Suprapubic skin (tissue), 4 donors: ENCODE data around the gene HIGD1C. TPM values are rescaled to one million over a fixed set of nuclear protein-coding genes. Genes with fewer than 3 reads are reported as not detected.
A peak's percentile ranks its signal among the peaks of the same experiment; 100 is the strongest.

ENCODE experiments used
- DNase-seq, 2 donors: peaks; one replicate each; pipeline ENCODE4 v3.0.0-alpha.2; 2019; ENCODE audit warnings: low spot score in 2 of 2
- H3K27ac ChIP-seq: fragments of 200-600 bp; sonication (generic); one replicate; pipeline ENCODE4 v1.5.1; 2019
- H3K27me3 ChIP-seq: fragments of 200-600 bp; sonication (generic); one replicate; pipeline ENCODE4 v1.5.1; 2019
- H3K36me3 ChIP-seq: fragments of 200-600 bp; sonication (generic); one replicate; pipeline ENCODE4 v1.5.1; 2019
- H3K4me1 ChIP-seq: fragments of 200-600 bp; sonication (generic); one replicate; pipeline ENCODE4 v1.5.1; 2019
- H3K4me3 ChIP-seq: fragments of 200-600 bp; sonication (generic); one replicate; pipeline ENCODE4 v1.5.1; 2019; ENCODE audit warnings: mild to moderate bottlenecking
- H3K9me3 ChIP-seq: fragments of 200-600 bp; sonication (generic); one replicate; pipeline ENCODE4 v1.5.1; 2019
- CTCF ChIP-seq, 2 donors: fragments of 200-600 bp in 1 of 2; fragments of 450-650 bp in 1 of 2; sonication (generic) in 1 of 2; IDR thresholded peaks; one replicate each; pipeline ENCODE4 v1.5.1; 2016 to 2019; ENCODE audit warnings: antibody characterized with exemption in 2 of 2, mild to moderate bottlenecking in 1 of 2, moderate library complexity in 1 of 2
- EP300 ChIP-seq: sonication (generic); formaldehyde crosslinking; IDR thresholded peaks from one replicate; pipeline ENCODE4 v1.6.1; 2017; ENCODE audit warnings: antibody characterized with exemption
- POLR2A ChIP-seq, 2 donors: fragments of 450-650 bp; IDR thresholded peaks; one replicate each; pipeline ENCODE4 v1.6.1; 2017; ENCODE audit warnings: antibody characterized with exemption in 2 of 2, mild to moderate bottlenecking in 2 of 2, moderate library complexity in 2 of 2
- POLR2AphosphoS5 ChIP-seq, 3 donors: sonication (generic); formaldehyde crosslinking; IDR thresholded peaks; one replicate each; pipeline ENCODE4 v1.6.1; 2017; ENCODE audit warnings: antibody characterized with exemption in 3 of 3
- WGBS: methylation state at CpG from one replicate; pipeline ENCODE4 v1.1.5; 2018; 5-methylcytosine and 5-hydroxymethylcytosine counted together
- total RNA-seq, 4 donors: library from RNA; depleted of rRNA; stranded (reverse); fragments of >200 nt; gene quantifications; one replicate each; pipeline ENCODE4 v1.1.0, GENCODE V29; 2016

Gene HIGD1C
- total RNA-seq, 4 donors from 2014 or later, result not detected

GRCh38 chr12:50934371-50934851 lies 17.9 kb upstream of the HIGD1C start:
- Histone ChIP-seq H3K36me3 (peaks cover 30% of the 10 kb centered on the region), H3K4me1 (peaks cover 54% of the 10 kb centered on the region), H3K4me3 (peak overlapping the region; percentile 2), H3K9me3 (no peaks in the 10 kb centered on the region), H3K27ac (peak overlapping the region; percentile 56), H3K27me3 (no peaks in the 10 kb centered on the region)
- TF ChIP-seq CTCF (IDR thresholded peaks at IDR 0.05), result no peak
- no peak for TF ChIP-seq POLR2AphosphoS5 (IDR thresholded peaks at IDR 0.05)
- TF ChIP-seq EP300, result no peak
- TF ChIP-seq POLR2A (IDR thresholded peaks at IDR 0.05), result no peak
- DNase-seq, result no peak
- WGBS, result 20% methylated on average over 3 of the region's 3 CpGs

- Histone ChIP-seq H3K27ac (peak overlapping the region; percentile 56), H3K9me3 (no peaks in the 10 kb centered on the region), H3K36me3 (peaks cover 24% of the 10 kb centered on the region), H3K27me3 (no peaks in the 10 kb centered on the region), H3K4me1 (peaks cover 48% of the 10 kb centered on the region), H3K4me3 (no peak overlapping the region)
- DNase-seq, result no peak
- TF ChIP-seq EP300, result no peak
- no peak for TF ChIP-seq CTCF (IDR thresholded peaks at IDR 0.05)
- no peak for TF ChIP-seq POLR2AphosphoS5 (IDR thresholded peaks at IDR 0.05)
- no peak for TF ChIP-seq POLR2A (IDR thresholded peaks at IDR 0.05)
- 40% methylated on average over 6 of the region's 6 CpGs for WGBS
Measured at GRCh38 chr12:50934981-50935807, 17.1 kb upstream of the HIGD1C start.

- TF ChIP-seq POLR2A (IDR thresholded peaks at IDR 0.05), result no peak
- Histone ChIP-seq H3K4me1 (peaks cover 44% of the 10 kb centered on the region), H3K4me3 (no peak overlapping the region), H3K9me3 (no peaks in the 10 kb centered on the region), H3K27ac (no peak overlapping the region), H3K27me3 (no peaks in the 10 kb centered on the region), H3K36me3 (peaks cover 11% of the 10 kb centered on the region)
- no peak for DNase-seq
- WGBS, result 64% methylated on average over 8 of the region's 9 CpGs
Measured at GRCh38 chr12:50936821-50937530, 15.4 kb upstream of the HIGD1C start.

GRCh38 chr12:50937653-50938052 lies 14.7 kb upstream of the HIGD1C start:
- Histone ChIP-seq H3K4me3 (no peak overlapping the region), H3K27ac (no peak overlapping the region), H3K36me3 (peaks cover 8% of the 10 kb centered on the region), H3K27me3 (no peaks in the 10 kb centered on the region), H3K9me3 (no peaks in the 10 kb centered on the region), H3K4me1 (peaks cover 40% of the 10 kb centered on the region)
- TF ChIP-seq POLR2AphosphoS5 (IDR thresholded peaks at IDR 0.05) (no peak), EP300 (no peak), POLR2A (IDR thresholded peaks at IDR 0.05) (no peak), CTCF (IDR thresholded peaks at IDR 0.05) (no peak)
- WGBS, result no CpG with 5 or more reads among the region's 1 CpG
- DNase-seq, result no peak

GRCh38 chr12:50947933-50948626 lies 4.3 kb upstream of the HIGD1C start:
- Histone ChIP-seq H3K4me1 (no peaks in the 10 kb centered on the region), H3K27ac (no peak overlapping the region), H3K4me3 (no peak overlapping the region), H3K36me3 (no peaks in the 10 kb centered on the region), H3K27me3 (no peaks in the 10 kb centered on the region), H3K9me3 (no peaks in the 10 kb centered on the region)
- 95% methylated on average over 3 of the region's 3 CpGs for whole genome bisulfite sequencing
- TF ChIP-seq CTCF (IDR thresholded peaks at IDR 0.05), result no peak
- TF ChIP-seq POLR2AphosphoS5 (IDR thresholded peaks at IDR 0.05), result no peak
- TF ChIP-seq POLR2A (IDR thresholded peaks at IDR 0.05), result no peak
- no peak for TF ChIP-seq EP300
- DNase-seq, result no peak
